Measurements from ENCODE around the gene ZNF430. TPM values are rescaled to one million over a fixed set of nuclear protein-coding genes. Genes with fewer than 3 reads are reported as not detected.
"Not testable (repeated sequence)": the region's sequence is repeated elsewhere in the genome, so short reads cannot be mapped to it uniquely, and the experiment has no call there.

ZNF430 gene
- total RNA-seq (10 to 100 TPM; 11.1 to 13.4 TPM), polyA plus RNA-seq (ENCODE audit: insufficient read length in 6 of 6) (10 to 100 TPM; 11.6 to 14.6 (median 13.0) TPM)
- long read RNA-seq, donor 1, partial matches to known transcripts: 0 of 2 reads
- long read RNA-seq, donor 1, other reads (novel, unspliced or antisense): 0 of 2 reads
- long read RNA-seq, donor 2, transcript ZNF430-201 (5 exons, 3,923 nt): major isoform, 5 of 7 reads
- long read RNA-seq, donor 2, partial matches to known transcripts: 0 of 7 reads
- long read RNA-seq, donor 2, other reads (novel, unspliced or antisense): 0 of 7 reads
- long read RNA-seq, donor 3, partial matches to known transcripts: 0 of 3 reads
- long read RNA-seq, donor 3, other reads (novel, unspliced or antisense): 0 of 3 reads
- long read RNA-seq, donor 4, partial matches to known transcripts: 0 of 2 reads
- long read RNA-seq, donor 4, other reads (novel, unspliced or antisense): 2 of 2 reads
- long read RNA-seq, donor 5, partial matches to known transcripts: 0 of 4 reads
- long read RNA-seq, donor 5, other reads (novel, unspliced or antisense): 0 of 4 reads
- long read RNA-seq, donor 6, transcript ZNF430-201 (5 exons, 3,923 nt): major isoform, 5 of 5 reads
- long read RNA-seq, donor 6, partial matches to known transcripts: 0 of 5 reads
- long read RNA-seq, donor 6, other reads (novel, unspliced or antisense): 0 of 5 reads
- long read RNA-seq, donor 7, partial matches to known transcripts: 5 of 5 reads
- long read RNA-seq, donor 7, other reads (novel, unspliced or antisense): 0 of 5 reads
- long read RNA-seq, donor 8, transcript ZNF430-201 (5 exons, 3,923 nt): major isoform, 6 of 6 reads
- long read RNA-seq, donor 8, partial matches to known transcripts: 0 of 6 reads
- long read RNA-seq, donor 8, other reads (novel, unspliced or antisense): 0 of 6 reads
- long read RNA-seq, donor 9: 0 reads
- long read RNA-seq, donor 10, partial matches to known transcripts: 0 of 4 reads
- long read RNA-seq, donor 10, other reads (novel, unspliced or antisense): 1 of 4 reads
- long read RNA-seq, donor 11: 0 reads
- long read RNA-seq, donor 12, partial matches to known transcripts: 0 of 2 reads
- long read RNA-seq, donor 12, other reads (novel, unspliced or antisense): 0 of 2 reads

GRCh38 chr19:21020298-21021227, at the start of gene ZNF430:
Gene ZNF430, plus strand, starts transcription at chr19:21020657. Its CDS starts 144 bp downstream, at chr19:21020801.
- H3K4me3 ChIP-seq: peak within 1 kb of the TSS; percentile 75 to 89
- DNase-seq: peak; percentile 90 to 95 (median 92)
- H3K36me3 ChIP-seq: peaks cover 0 to 25% of the 10 kb centered on the region in 2 donors
- H3K9me3 ChIP-seq: no peaks in the 10 kb centered on the region
- peak; percentile 99 for ATAC-seq
- intact Hi-C loops (cut with DNase I): no loop called here
- peak within 1 kb of the TSS; percentile 89 to 92 for H3K27ac ChIP-seq
- no peaks in the 10 kb centered on the region for H3K27me3 ChIP-seq
- H3K4me1 ChIP-seq: peaks cover 0 to 26% of the 10 kb centered on the region in 2 donors
- no peak for TF ChIP-seq CTCF (IDR thresholded peaks at IDR 0.05)

GRCh38 chr19:20992788-20993187, 27.7 kb upstream of the ZNF430 start:
- H3K27me3 ChIP-seq; H3K36me3 ChIP-seq; ATAC-seq; H3K4me1 ChIP-seq; DNase-seq; H3K27ac ChIP-seq; intact Hi-C loops (cut with DNase I); H3K4me3 ChIP-seq: not testable (repeated sequence)
- peaks cover 0 to 43% of the 10 kb centered on the region in 2 donors for H3K9me3 ChIP-seq

GRCh38 chr19:20999731-21000352, 20.6 kb upstream of the ZNF430 start:
- intact Hi-C loops (cut with DNase I): no loop called here
- peak overlapping the region; percentile 24 to 41 for H3K4me3 ChIP-seq

GRCh38 chr19:21021238-21021637, 781 bp downstream of the ZNF430 start:
- DNase-seq: not testable (repeated sequence)
- H3K27ac ChIP-seq: peak overlapping the region; percentile 89 to 92

More at GRCh38 chr19:20999731-21000352, 20.6 kb upstream of the ZNF430 start:
- peak; percentile 100 for ATAC-seq
- Histone ChIP-seq H3K27me3 (no peaks in the 10 kb centered on the region), H3K36me3 (no peaks in the 10 kb centered on the region), H3K27ac (no peak overlapping the region), H3K4me1 (peaks cover 0 to 10% of the 10 kb centered on the region in 2 donors), H3K9me3 (no peaks in the 10 kb centered on the region)
- DNase-seq: peak; percentile 83 to 96 (median 88)
- no peak for TF ChIP-seq CTCF (IDR thresholded peaks at IDR 0.05)

GRCh38 chr19:21022996-21023395, 2.5 kb downstream of the ZNF430 start:
- DNase-seq: no peak
- Histone ChIP-seq H3K27ac (no peak overlapping the region), H3K27me3 (no peaks in the 10 kb centered on the region), H3K9me3 (no peaks in the 10 kb centered on the region), H3K36me3 (peaks cover 0 to 49% of the 10 kb centered on the region in 2 donors), H3K4me1 (peaks cover 0 to 36% of the 10 kb centered on the region in 2 donors), H3K4me3 (no peak overlapping the region)
- no peak for TF ChIP-seq CTCF (IDR thresholded peaks at IDR 0.05)
- intact Hi-C loops (cut with DNase I): no loop called here
- ATAC-seq: peak; percentile 23

More at GRCh38 chr19:21021238-21021637, 781 bp downstream of the ZNF430 start:
- H3K27me3 ChIP-seq; H3K9me3 ChIP-seq; intact Hi-C loops (cut with DNase I): not testable (repeated sequence)
- H3K4me3 ChIP-seq: peak overlapping the region; percentile 75 to 89
- peak; percentile 21 for ATAC-seq
- H3K4me1 ChIP-seq: peaks cover 0 to 26% of the 10 kb centered on the region in 2 donors
- H3K36me3 ChIP-seq: peaks cover 0 to 31% of the 10 kb centered on the region in 2 donors
